Osteoblast (primary cell): Measurements from ENCODE around the gene RHEX. TPM values are rescaled to one million over a fixed set of nuclear protein-coding genes. Genes with fewer than 3 reads are reported as not detected.

Experiments
- DNase-seq: peaks from one replicate; pipeline ENCODE4 v3.0.0; 2011; ENCODE audit warnings: low spot score, mixed read lengths; ENCODE audit not compliant: insufficient read length; ENCODE audit errors: missing footprints
- H2AFZ ChIP-seq: 2 replicates; pipeline ENCODE4 v1.6.0; 2011; ENCODE audit warnings: mild to moderate bottlenecking, low read length
- H3K27ac ChIP-seq: 2 replicates; pipeline ENCODE4 v1.5.1; 2011; ENCODE audit warnings: mild to moderate bottlenecking, low read depth, low read length, moderate library complexity
- H3K27me3 ChIP-seq: 2 replicates; pipeline ENCODE4 v1.6.0; 2012; ENCODE audit warnings: mild to moderate bottlenecking, control low read depth, inconsistent platforms, low read length, moderate library complexity; ENCODE audit not compliant: insufficient read depth
- H3K36me3 ChIP-seq: 2 replicates; pipeline ENCODE4 v1.5.1; 2011; ENCODE audit warnings: mild to moderate bottlenecking, low read length, control low read depth, moderate library complexity; ENCODE audit not compliant: insufficient read depth
- H3K4me1 ChIP-seq: 2 replicates; pipeline ENCODE4 v1.5.1; 2011; ENCODE audit warnings: mild to moderate bottlenecking, low read length, control low read depth, moderate library complexity; ENCODE audit not compliant: insufficient read depth
- H3K4me2 ChIP-seq: 2 replicates; pipeline ENCODE4 v1.6.0; 2011; ENCODE audit warnings: mild to moderate bottlenecking, low read length; ENCODE audit not compliant: insufficient read depth
- H3K4me3 ChIP-seq: fragments of 200-600 bp; sonication (generic); 3 replicates; pipeline ENCODE4 v1.5.1; 2012; ENCODE audit warnings: mild to moderate bottlenecking, low read length, inconsistent platforms; ENCODE audit not compliant: insufficient read depth
- H3K79me2 ChIP-seq: 2 replicates; pipeline ENCODE4 v1.6.0; 2012; ENCODE audit warnings: mild to moderate bottlenecking, low read length, control low read depth, inconsistent platforms; ENCODE audit not compliant: insufficient read depth
- H3K9me3 ChIP-seq: 2 replicates; pipeline ENCODE4 v1.5.1; 2011; ENCODE audit warnings: low read depth, low read length, control low read depth
- H4K20me1 ChIP-seq: 2 replicates; pipeline ENCODE4 v1.6.0; 2012; ENCODE audit warnings: mild to moderate bottlenecking, low read length, control low read depth; ENCODE audit not compliant: insufficient read depth
- CTCF ChIP-seq: IDR thresholded peaks from 2 replicates; pipeline ENCODE4 v1.5.1; 2011; ENCODE audit warnings: mild to moderate bottlenecking, low read depth, low read length, moderate library complexity; ENCODE audit errors: extremely low read depth
- total RNA-seq: library from RNA; depleted of rRNA; stranded (reverse); fragments of >200 nt; gene quantifications from 2 replicates; pipeline ENCODE4 v1.2.3, GENCODE V29; 2012

RHEX gene
- total RNA-seq, 1 donor: not detected

- Histone ChIP-seq H3K79me2 (no peaks in the 10 kb centered on the region), H3K27me3 (no peaks in the 10 kb centered on the region), H3K9me3 (no peaks in the 10 kb centered on the region), H3K4me1 (no peaks in the 10 kb centered on the region), H3K4me3 (no peak overlapping the region), H4K20me1 (no peaks in the 10 kb centered on the region), H3K27ac (no peak overlapping the region), H3K36me3 (no peaks in the 10 kb centered on the region), H2AFZ (no peak overlapping the region), H3K4me2 (no peak overlapping the region)
- no peak for TF ChIP-seq CTCF
- DNase-seq: no peak
These were observed 40.7 kb upstream of the RHEX start for GRCh38 chr1:206012086-206012859.

DNA sequence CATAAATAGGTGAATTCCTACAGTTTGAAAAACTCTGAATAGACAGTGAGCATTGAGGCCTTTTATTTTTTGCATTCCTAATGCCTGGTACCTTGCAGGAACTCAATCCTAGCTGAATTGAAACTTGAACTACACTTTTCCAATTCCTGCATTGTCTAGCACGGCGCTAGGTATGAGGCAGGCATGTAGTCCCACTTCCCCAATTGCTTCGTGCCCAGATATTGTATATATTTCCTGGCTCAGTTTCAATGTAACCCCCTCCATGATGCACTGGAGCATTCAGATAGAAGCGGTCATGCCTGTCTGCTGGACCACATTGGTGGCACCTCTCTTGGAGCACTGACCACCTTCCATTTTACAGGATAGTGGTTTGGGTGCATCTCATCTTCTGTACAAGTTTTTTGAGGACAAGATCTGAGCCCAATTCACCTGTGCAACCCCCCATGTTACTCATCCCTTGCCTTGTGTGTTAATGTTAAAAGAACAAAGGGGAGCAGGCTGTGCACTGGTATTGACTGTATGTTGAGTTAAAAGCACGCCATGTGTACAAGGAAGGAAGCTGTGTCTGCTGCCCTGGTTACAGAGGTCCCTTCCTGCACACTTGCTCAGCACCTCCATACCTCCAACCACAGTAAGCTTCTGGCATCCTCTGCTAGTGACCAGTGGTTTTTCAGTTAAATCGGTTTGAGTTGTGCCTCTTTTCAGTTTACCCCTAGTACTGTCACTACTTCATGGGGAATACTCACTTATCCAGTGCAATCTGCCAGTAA is 39.8 kb upstream of the RHEX start:
- no peaks in the 10 kb centered on the region for H4K20me1 ChIP-seq
- H3K4me2 ChIP-seq: no peak overlapping the region
- H3K27ac ChIP-seq: no peak overlapping the region
- no peak for DNase-seq
- H3K27me3 ChIP-seq: no peaks in the 10 kb centered on the region
- no peak overlapping the region for H3K4me3 ChIP-seq
- TF ChIP-seq CTCF: no peak
- H3K79me2 ChIP-seq: no peaks in the 10 kb centered on the region
- no peak overlapping the region for H2AFZ ChIP-seq
- H3K9me3 ChIP-seq: no peaks in the 10 kb centered on the region
- no peaks in the 10 kb centered on the region for H3K4me1 ChIP-seq
- no peaks in the 10 kb centered on the region for H3K36me3 ChIP-seq

DNA sequence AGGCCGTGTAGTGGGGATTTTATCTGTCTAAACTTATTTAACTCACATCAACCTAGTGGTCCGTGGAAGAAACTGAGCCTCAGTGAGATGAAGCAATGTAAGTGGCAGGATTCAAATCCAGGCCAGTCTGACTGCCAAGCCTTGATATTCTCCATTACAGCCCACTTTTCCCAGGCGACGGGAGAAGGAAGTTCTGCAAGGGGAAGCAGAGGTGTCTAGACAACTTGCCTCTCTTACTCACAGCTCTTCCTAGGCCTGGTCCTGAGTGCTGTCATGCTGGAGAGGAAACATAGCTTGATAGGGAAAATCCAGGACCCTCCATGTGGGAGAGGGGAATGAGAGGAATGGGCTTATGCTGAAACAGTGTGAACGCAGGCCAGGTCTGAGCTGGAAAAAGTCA is 38.4 kb upstream of the RHEX start:
- Histone ChIP-seq H3K9me3 (no peaks in the 10 kb centered on the region), H3K4me2 (no peak overlapping the region), H3K4me3 (no peak overlapping the region), H2AFZ (no peak overlapping the region), H3K79me2 (no peaks in the 10 kb centered on the region), H3K4me1 (no peaks in the 10 kb centered on the region), H3K36me3 (no peaks in the 10 kb centered on the region), H3K27me3 (no peaks in the 10 kb centered on the region), H3K27ac (no peak overlapping the region), H4K20me1 (no peaks in the 10 kb centered on the region)
- no peak for DNase-seq
- TF ChIP-seq CTCF: no peak

DNA sequence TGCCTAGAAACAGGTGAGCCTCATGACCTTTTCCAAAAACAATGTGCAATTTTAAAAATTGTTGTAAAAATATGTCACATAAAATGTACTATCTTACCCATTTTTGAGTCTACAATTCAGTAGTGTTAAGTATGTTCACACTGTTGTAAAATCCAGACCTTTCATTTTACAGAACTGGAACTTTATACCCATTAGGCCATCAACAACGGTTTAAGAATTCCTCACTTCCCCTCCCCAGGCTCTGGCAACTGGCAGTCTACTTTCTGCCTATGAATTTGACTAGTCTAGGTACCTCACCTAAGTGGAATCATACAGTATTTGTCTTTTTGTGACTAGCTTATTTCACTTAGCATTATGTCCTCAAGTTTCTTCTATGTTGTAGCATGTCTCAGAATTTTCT is 37.9 kb upstream of the RHEX start:
- H3K27ac ChIP-seq: no peak overlapping the region
- no peaks in the 10 kb centered on the region for H3K36me3 ChIP-seq
- H2AFZ ChIP-seq: no peak overlapping the region
- no peaks in the 10 kb centered on the region for H3K4me1 ChIP-seq
- no peak overlapping the region for H3K4me2 ChIP-seq
- no peak for TF ChIP-seq CTCF
- no peak for DNase-seq
- no peaks in the 10 kb centered on the region for H3K9me3 ChIP-seq
- no peaks in the 10 kb centered on the region for H4K20me1 ChIP-seq
- no peaks in the 10 kb centered on the region for H3K79me2 ChIP-seq
- no peaks in the 10 kb centered on the region for H3K27me3 ChIP-seq
- no peak overlapping the region for H3K4me3 ChIP-seq
